Neural cell (in vitro differentiated cells): ENCODE results near the gene HS6ST3. TPM values are rescaled to one million over a fixed set of nuclear protein-coding genes. Genes with fewer than 3 reads are reported as not detected.

Source experiments
- H2AFZ ChIP-seq: fragments of 200-600, 300-800 bp; sonication (generic), shearing (Covaris generic); 2 replicates; pipeline ENCODE4 v1.6.0; 2014; ENCODE audit warnings: low read depth, mild to moderate bottlenecking, antibody characterized with exemption, low read length, moderate library complexity
- H3F3A ChIP-seq: fragments of 200-600 bp; shearing (Covaris generic); 2 replicates; pipeline ENCODE4 v1.6.1; 2016; ENCODE audit warnings: mild to moderate bottlenecking, moderate library complexity, mixed read lengths, antibody characterized with exemption, low read length; ENCODE audit not compliant: insufficient read depth, poor library complexity, severe bottlenecking
- H3K27ac ChIP-seq: fragments of 200-600, 300-800 bp; sonication (generic), shearing (Covaris generic); 2 replicates; pipeline ENCODE4 v1.5.1; 2014; ENCODE audit warnings: mild to moderate bottlenecking, low read length, moderate library complexity
- H3K27me3 ChIP-seq: fragments of 300-800, 200-600 bp; sonication (generic), shearing (Covaris generic); 2 replicates; pipeline ENCODE4 v1.6.0; 2014; ENCODE audit warnings: mild to moderate bottlenecking, low read depth, low read length, moderate library complexity; ENCODE audit not compliant: insufficient read depth
- H3K36me3 ChIP-seq: fragments of 300-800, 200-600 bp; sonication (generic), shearing (Covaris generic); 2 replicates; pipeline ENCODE4 v1.5.1; 2014; ENCODE audit warnings: mild to moderate bottlenecking, antibody characterized with exemption, low read length, moderate library complexity; ENCODE audit not compliant: insufficient read depth
- H3K4me2 ChIP-seq: fragments of 300-800, 200-600 bp; sonication (generic), shearing (Covaris generic); 2 replicates; pipeline ENCODE4 v1.6.0; 2014; ENCODE audit warnings: mild to moderate bottlenecking, low read length
- H3K4me3 ChIP-seq: fragments of 300-800, 200-600 bp; sonication (generic), shearing (Covaris generic); 2 replicates; pipeline ENCODE4 v1.5.1; 2014; ENCODE audit warnings: mild to moderate bottlenecking, low read length, moderate library complexity
- H3K79me2 ChIP-seq: fragments of 200-600 bp; shearing (Covaris generic); replicated peaks from 2 replicates; pipeline ENCODE4 v1.6.0; 2014; ENCODE audit warnings: mild to moderate bottlenecking, low read length, moderate library complexity; ENCODE audit not compliant: insufficient read depth
- H3K9ac ChIP-seq: fragments of 300-800, 200-600 bp; sonication (generic), shearing (Covaris generic); 2 replicates; pipeline ENCODE4 v1.6.1; 2016; ENCODE audit warnings: mild to moderate bottlenecking, low read length, mixed read lengths
- H3K9me2 ChIP-seq: fragments of 200-600 bp; shearing (Covaris generic); 2 replicates; pipeline ENCODE4 v1.6.1; 2016; ENCODE audit warnings: mild to moderate bottlenecking, low read length, mixed read lengths; ENCODE audit not compliant: insufficient read depth
- H3K9me3 ChIP-seq: fragments of 200-600, 300-800 bp; sonication (generic), shearing (Covaris generic); 2 replicates; pipeline ENCODE4 v1.6.1; 2016; ENCODE audit warnings: mild to moderate bottlenecking, mixed run types, low read length, moderate library complexity, mixed read lengths
- H4K20me1 ChIP-seq: fragments of 200-600 bp; shearing (Covaris generic); 2 replicates; pipeline ENCODE4 v1.6.1; 2016; ENCODE audit warnings: mild to moderate bottlenecking, mixed run types; ENCODE audit not compliant: insufficient read depth
- CTCF ChIP-seq: fragments of 450-650 bp; IDR thresholded peaks from 2 replicates; pipeline ENCODE4 v1.5.1; 2014; ENCODE audit warnings: antibody characterized with exemption, mild to moderate bottlenecking, moderate library complexity; ENCODE audit not compliant: poor library complexity, severe bottlenecking
- EP300 ChIP-seq: fragments of 450-650 bp; conservative IDR thresholded peaks from 2 replicates; pipeline ENCODE4 v1.6.1; 2014; ENCODE audit warnings: antibody characterized with exemption, mild to moderate bottlenecking, moderate library complexity; ENCODE audit not compliant: poor library complexity, severe bottlenecking
- EZH2 ChIP-seq: fragments of 200-600, 300-800 bp; shearing (Covaris generic), sonication (generic); IDR thresholded peaks from 2 replicates; pipeline ENCODE4 v1.6.1; 2014; ENCODE audit warnings: antibody characterized with exemption, low read length, borderline replicate concordance, mild to moderate bottlenecking; ENCODE audit not compliant: insufficient read depth, poor library complexity, severe bottlenecking
- MXI1 ChIP-seq: fragments of 450-650 bp; conservative IDR thresholded peaks from 2 replicates; pipeline ENCODE4 v1.6.1; 2014; ENCODE audit warnings: antibody characterized with exemption, mild to moderate bottlenecking; ENCODE audit not compliant: poor library complexity, severe bottlenecking
- POLR2AphosphoS5 ChIP-seq: IDR thresholded peaks from 2 replicates; pipeline ENCODE4 v1.6.1; 2012
- RAD21 ChIP-seq: fragments of 450-650 bp; conservative IDR thresholded peaks from 2 replicates; pipeline ENCODE4 v1.6.1; 2014; ENCODE audit warnings: antibody characterized with exemption, mild to moderate bottlenecking, moderate library complexity
- REST ChIP-seq: IDR thresholded peaks from 2 replicates; pipeline ENCODE4 v1.6.1; 2012; ENCODE audit warnings: borderline replicate concordance
- SMC3 ChIP-seq: fragments of 450-650 bp; conservative IDR thresholded peaks from 2 replicates; pipeline ENCODE4 v1.6.1; 2014; ENCODE audit warnings: antibody characterized with exemption, mild to moderate bottlenecking, moderate library complexity; ENCODE audit not compliant: poor library complexity
- TAF1 ChIP-seq: IDR thresholded peaks from 2 replicates; pipeline ENCODE4 v1.6.1; 2012; ENCODE audit warnings: low read depth
- polyA plus RNA-seq: library from polyadenylated mRNA; depleted of rRNA; stranded (reverse); fragments of >200 nt; gene quantifications from 2 replicates; pipeline ENCODE4 v1.2.3, GENCODE V29; 2014

Gene HS6ST3
- polyA plus RNA-seq, 1 donor from 2014 or later, result 10.9 TPM

GRCh38 chr13:96792188-96792587 lies 702.3 kb downstream of the HS6ST3 start:
- H3K9ac ChIP-seq, result no peak overlapping the region
- H3K36me3 ChIP-seq, result no peaks in the 10 kb centered on the region
- H3K9me3 ChIP-seq, result no peaks in the 10 kb centered on the region
- TF ChIP-seq EZH2 (no peak), RAD21 (no peak), CTCF (no peak), EP300 (no peak), POLR2AphosphoS5 (no peak), SMC3 (no peak)
- H3K27me3 ChIP-seq, result no peaks in the 10 kb centered on the region
- H2AFZ ChIP-seq, result no peak overlapping the region
- no peaks in the 10 kb centered on the region for H3F3A ChIP-seq
- H3K4me3 ChIP-seq, result no peak overlapping the region
- no peaks in the 10 kb centered on the region for H3K9me2 ChIP-seq
- H3K4me2 ChIP-seq, result no peak overlapping the region
- no peaks in the 10 kb centered on the region for H4K20me1 ChIP-seq
- H3K27ac ChIP-seq, result no peak overlapping the region
- no peaks in the 10 kb centered on the region for H3K79me2 ChIP-seq

- H3K4me2 ChIP-seq, result no peak overlapping the region
- H4K20me1 ChIP-seq, result no peaks in the 10 kb centered on the region
- no peaks in the 10 kb centered on the region for H3K36me3 ChIP-seq
- H3K9me3 ChIP-seq, result no peaks in the 10 kb centered on the region
- no peak overlapping the region for H2AFZ ChIP-seq
- H3F3A ChIP-seq, result no peaks in the 10 kb centered on the region
- TF ChIP-seq REST, result no peak
- TF ChIP-seq RAD21, result no peak
- no peak for TF ChIP-seq SMC3
- no peak for TF ChIP-seq TAF1
- TF ChIP-seq POLR2AphosphoS5, result no peak
- no peak for TF ChIP-seq MXI1
- no peak for TF ChIP-seq CTCF
- TF ChIP-seq EP300, result no peak
- TF ChIP-seq EZH2, result no peak
- H3K4me3 ChIP-seq, result no peak overlapping the region
- no peak overlapping the region for H3K27ac ChIP-seq
- H3K9ac ChIP-seq, result no peak overlapping the region
- H3K9me2 ChIP-seq, result no peaks in the 10 kb centered on the region
- H3K27me3 ChIP-seq, result no peaks in the 10 kb centered on the region
- no peaks in the 10 kb centered on the region for H3K79me2 ChIP-seq
Measured at GRCh38 chr13:96792736-96793403, 703.0 kb downstream of the HS6ST3 start.
